NCI-H446 treated with DMSO at 0.1 percent for 48 hours (cell line): ENCODE data around the gene AMOTL1.
"Not testable (repeated sequence)": the region's sequence is repeated elsewhere in the genome, so short reads cannot be mapped to it uniquely, and the experiment has no call there.

Experiments used
- DNase-seq: peaks from one replicate; lab custom pipeline; 2025; lab: John Stamatoyannopoulos, UW

Gene AMOTL1

GRCh38 chr11:94794287-94795168 lies 26.4 kb downstream of the AMOTL1 start:
- peak; percentile 14 for DNase-seq

GRCh38 chr11:94795476-94796189 lies 27.5 kb downstream of the AMOTL1 start:
- DNase-seq: no peak

GRCh38 chr11:94796190-94796580 lies 28.0 kb downstream of the AMOTL1 start:
- DNase-seq: no peak

DNA sequence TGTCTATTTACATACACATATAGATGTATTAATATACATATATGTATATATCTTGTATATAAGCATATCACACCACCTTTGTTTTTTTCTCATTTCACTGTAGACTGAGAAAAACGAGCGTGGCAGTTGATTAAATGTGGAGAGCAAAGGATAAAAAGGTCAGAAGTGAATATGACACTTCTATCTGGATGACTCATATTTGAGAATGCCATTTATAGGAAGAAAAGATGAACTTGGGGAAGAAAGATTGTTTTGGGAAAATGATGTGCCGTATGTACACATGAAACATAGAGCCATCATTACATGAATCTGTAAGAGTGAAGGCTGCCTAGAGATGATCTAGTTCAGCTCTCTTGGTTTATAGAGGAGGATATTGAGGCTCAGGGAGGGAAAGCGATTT lies 28.7 kb downstream of the AMOTL1 start:
- no peak for DNase-seq

DNA sequence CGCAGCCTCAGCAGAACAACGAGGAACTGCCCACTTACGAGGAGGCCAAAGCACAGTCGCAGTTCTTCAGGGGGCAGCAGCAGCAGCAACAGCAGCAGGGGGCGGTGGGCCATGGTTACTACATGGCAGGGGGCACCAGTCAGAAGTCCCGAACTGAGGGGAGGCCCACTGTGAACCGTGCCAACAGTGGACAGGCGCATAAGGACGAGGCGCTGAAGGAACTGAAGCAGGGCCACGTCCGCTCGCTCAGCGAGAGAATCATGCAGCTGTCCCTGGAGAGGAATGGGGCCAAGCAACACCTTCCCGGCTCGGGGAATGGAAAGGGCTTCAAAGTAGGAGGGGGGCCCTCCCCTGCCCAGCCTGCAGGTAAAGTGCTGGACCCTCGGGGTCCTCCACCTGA lies 31.6 kb downstream of the AMOTL1 start:
- no peak for DNase-seq

DNA sequence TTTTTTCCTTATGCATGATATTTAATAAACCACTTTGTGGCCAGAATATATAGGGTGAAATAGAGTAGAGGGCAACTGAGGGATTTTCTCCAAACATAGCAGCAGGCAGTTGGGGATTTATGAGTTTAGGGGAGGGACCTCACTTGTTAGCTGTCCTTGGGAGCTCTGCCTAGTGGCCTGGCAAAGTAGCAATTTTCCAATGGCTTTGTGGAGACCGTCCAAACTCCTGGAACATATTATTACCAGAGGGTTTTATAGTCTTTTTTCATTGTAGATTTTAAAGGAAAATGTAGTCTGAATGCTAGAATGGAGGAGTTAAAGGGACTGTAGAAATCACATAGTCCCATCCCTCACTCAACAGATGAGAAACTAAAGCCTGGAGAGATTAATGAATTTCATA lies 32.3 kb downstream of the AMOTL1 start:
- peak; percentile 28 for DNase-seq

DNA sequence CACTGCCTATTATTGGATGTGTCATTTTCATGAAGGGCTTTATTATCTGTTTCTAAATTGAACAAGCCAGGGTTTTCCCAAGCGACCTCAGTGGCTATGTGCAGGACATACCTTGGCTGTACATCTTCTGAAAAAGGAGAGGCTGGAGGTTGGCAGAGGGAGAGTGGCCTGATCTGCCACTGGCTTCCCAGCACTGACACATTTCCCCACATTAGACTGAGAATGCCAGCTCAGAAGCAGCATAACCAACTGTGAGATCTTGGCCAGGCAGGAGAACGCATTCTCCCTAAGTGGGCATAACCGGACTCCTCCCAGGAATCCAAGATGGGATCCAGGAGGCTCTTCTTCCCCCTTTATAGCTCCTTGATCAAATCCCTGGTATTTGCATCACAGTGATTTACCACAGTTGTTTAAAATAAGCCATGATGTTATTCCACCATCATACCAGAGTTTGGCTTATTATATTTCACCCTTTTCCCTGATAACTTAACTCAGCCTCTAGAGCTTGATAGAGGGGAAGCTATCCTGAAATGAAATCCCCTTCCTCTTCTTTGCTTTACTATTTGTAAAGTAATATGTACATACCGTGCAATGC lies 33.8 kb downstream of the AMOTL1 start:
- no peak for DNase-seq

DNA sequence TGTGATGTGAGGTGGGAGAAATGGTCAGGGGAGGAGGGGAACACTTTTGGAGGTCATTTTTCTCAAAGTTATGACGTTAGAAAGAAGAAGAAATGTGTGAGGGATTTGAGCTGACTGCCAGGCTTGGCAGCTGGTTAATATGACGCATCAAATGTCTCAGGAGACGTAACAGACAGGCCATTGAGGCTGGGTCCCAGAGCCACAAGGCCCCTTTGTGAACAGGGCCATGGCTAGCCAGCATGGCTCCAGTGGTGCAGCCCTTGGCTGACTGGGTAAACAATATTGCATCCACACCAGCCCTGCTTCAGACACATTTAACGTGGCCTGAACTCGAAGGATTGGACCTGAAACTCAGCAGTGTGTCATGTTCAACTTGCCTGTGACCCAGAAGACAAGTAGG lies 34.3 kb downstream of the AMOTL1 start:
- no peak for DNase-seq

DNA sequence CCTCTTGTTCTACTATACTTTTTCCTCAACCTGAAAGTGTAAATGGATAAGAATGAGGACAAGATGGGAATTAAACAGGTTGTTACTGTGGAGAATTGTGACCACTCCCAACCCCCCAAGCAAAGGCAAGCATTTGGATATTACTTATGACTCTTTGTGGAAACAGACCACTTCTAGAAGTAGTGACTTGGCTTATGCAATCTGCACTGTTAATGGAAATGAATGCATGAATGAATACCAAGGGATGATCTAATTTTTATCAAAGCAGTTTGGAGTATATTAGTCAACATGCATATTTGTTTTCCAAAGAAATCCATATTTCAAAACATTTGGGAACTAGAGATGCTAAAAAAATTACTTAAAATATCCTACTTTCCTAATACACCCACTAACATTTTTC lies 35.3 kb downstream of the AMOTL1 start:
- no peak for DNase-seq

GRCh38 chr11:94804874-94805273 lies 36.7 kb downstream of the AMOTL1 start:
- no peak for DNase-seq

- DNase-seq: no peak
Measured at GRCh38 chr11:94806014-94806413, 37.9 kb downstream of the AMOTL1 start.

DNA sequence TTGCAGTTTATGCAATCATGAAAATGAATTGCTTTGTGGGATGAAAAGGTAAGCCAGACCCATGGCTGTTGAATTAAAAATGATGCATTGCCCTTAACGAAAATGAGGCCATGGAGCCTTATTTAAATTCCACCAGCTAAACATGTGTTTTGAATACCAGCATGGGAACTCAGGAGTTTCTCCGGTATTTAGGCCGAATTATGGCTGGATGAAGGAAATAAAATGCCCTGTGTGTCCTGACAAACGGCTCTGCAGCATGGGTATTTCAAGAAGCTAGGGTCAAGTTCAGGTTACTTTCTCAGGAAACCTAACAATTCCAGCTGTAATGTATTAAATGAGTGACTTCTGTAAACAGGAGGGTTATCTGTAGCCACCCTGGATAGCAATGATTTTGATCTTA lies 38.3 kb downstream of the AMOTL1 start:
- DNase-seq: no peak

- DNase-seq: no peak
Measured at GRCh38 chr11:94809251-94809650, 41.1 kb downstream of the AMOTL1 start.

- not testable (repeated sequence) for DNase-seq
Measured at GRCh38 chr11:94812724-94813720, 44.9 kb downstream of the AMOTL1 start.

GRCh38 chr11:94814272-94814976 lies 46.3 kb downstream of the AMOTL1 start:
- no peak for DNase-seq

DNA sequence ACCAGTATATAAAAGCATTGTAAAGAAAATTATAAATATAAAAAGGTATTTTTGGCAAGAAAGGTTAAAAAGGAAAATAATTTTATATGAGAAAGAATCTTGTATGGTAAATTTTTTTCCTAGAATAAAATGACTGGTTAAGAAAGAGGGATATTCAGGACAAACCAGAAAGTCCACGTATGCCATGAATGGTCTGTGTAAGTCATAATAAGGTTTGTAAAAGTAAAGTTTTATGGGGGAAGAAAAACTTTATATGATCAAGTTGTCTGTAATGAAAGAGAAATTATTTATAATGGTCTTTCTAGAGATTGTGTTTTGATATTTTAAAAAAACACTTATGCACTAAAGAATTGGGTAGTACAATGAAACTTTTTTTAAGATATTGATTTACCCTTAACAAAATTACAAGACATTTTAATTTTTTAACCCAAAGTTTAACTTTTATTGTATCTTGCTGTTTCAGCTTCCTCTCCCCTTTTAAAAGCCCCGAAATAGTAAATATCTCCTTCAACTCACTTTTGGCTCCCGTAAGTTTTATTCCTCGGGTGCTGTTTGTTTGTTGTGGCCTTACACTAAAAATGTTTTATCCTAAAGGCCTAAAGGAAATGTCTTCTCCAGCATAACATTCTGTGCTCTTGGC lies 47.7 kb downstream of the AMOTL1 start:
- no peak for DNase-seq

DNA sequence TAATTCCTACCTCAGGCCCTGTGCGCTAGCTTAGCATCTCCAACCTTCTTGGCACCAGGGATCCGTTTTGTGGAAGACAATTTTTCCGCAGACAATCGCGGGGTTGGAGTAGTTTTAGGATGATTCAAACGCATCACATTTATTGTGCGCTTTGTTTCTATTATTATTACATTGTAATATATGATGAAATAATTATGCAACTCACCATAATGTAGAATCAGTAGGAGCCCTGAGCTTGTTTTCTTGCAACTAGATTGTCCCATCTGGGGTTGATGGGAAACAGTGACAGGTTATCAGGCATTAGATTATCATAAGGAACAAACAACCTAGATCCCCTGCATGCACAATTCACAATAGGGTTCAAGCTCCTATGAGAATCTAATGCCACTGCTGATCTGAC lies 52.3 kb downstream of the AMOTL1 start:
- no peak for DNase-seq

DNA sequence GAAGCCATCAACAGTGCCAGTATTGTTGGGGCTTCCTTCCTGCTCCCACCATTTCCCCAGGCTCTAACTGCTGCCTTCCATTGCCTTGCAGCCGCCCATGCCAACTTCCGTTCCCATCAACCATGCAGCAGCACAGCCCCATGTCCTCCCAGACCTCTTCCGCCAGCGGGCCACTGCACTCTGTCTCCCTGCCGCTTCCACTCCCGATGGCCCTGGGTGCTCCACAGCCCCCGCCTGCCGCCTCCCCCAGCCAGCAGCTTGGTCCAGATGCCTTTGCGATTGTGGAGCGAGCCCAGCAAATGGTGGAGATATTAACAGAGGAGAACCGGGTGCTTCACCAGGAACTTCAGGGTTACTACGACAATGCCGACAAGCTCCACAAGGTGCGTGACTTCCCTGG lies 53.3 kb downstream of the AMOTL1 start:
- DNase-seq: no peak

DNA sequence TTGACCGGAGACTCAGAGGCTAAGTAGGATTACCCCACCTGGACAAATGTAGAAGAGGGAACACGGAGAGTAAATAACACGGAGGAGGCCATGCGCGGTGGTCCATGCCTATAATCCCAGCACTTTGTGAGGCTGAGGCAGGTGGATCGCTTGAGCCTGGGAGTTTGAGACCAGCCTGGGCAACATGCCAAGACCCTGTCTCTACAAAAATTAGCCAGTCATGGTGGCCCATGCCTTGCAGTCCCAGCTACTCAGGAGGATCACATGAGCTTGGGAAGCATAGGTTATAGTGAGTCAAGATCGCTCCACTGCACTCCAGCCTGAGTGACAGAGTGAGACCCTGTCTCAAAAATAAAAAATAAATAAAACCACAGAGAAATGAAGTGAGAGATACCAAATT lies 53.9 kb downstream of the AMOTL1 start:
- no peak for DNase-seq

- no peak for DNase-seq
Measured at GRCh38 chr11:94823102-94823732, 55.1 kb downstream of the AMOTL1 start.
